Keratinocyte (primary cell): ENCODE data around the gene GOLGA6L10. TPM values are rescaled to one million over a fixed set of nuclear protein-coding genes. Genes with fewer than 3 reads are reported as not detected.
"Not testable (repeated sequence)": the region's sequence is repeated elsewhere in the genome, so short reads cannot be mapped to it uniquely, and the experiment has no call there.

Experiments used
- DNase-seq: peaks from one replicate; pipeline ENCODE4 v3.0.0-alpha.2; 2011; ENCODE audit warnings: low read depth, missing footprints, low spot score
- FAIRE-seq: peaks from 2 replicates; lab custom pipeline; 2011; peaks lifted over from hg19 to GRCh38; lab: Jason Lieb, UNC
- H2AFZ ChIP-seq: 2 replicates; pipeline ENCODE4 v1.6.0; 2012; ENCODE audit warnings: low read length, control low read depth, inconsistent platforms; ENCODE audit not compliant: control insufficient read depth
- H3K27ac ChIP-seq: 2 replicates; pipeline ENCODE4 v1.5.1; 2011; ENCODE audit warnings: low read length; ENCODE audit not compliant: control insufficient read depth, insufficient read depth
- H3K27me3 ChIP-seq: 3 replicates; pipeline ENCODE4 v1.6.0; 2011; ENCODE audit warnings: low read length; ENCODE audit not compliant: control insufficient read depth, insufficient read depth; ENCODE audit errors: extremely low read depth
- H3K36me3 ChIP-seq, 2 experiments: 2 replicates in 1 of 2; 3 replicates in 1 of 2; pipeline ENCODE4 v1.5.1; 2011; ENCODE audit warnings: low read length in 2 of 2, mild to moderate bottlenecking in 1 of 2; ENCODE audit not compliant: control insufficient read depth in 2 of 2, insufficient read depth in 2 of 2; ENCODE audit errors: extremely low read depth in 1 of 2
- H3K4me1 ChIP-seq: 3 replicates; pipeline ENCODE4 v1.5.1; 2011; ENCODE audit warnings: low read length; ENCODE audit not compliant: control insufficient read depth, insufficient read depth; ENCODE audit errors: extremely low read depth
- H3K4me2 ChIP-seq: 3 replicates; pipeline ENCODE4 v1.6.0; 2011; ENCODE audit warnings: low read depth, low read length; ENCODE audit not compliant: control insufficient read depth, insufficient read depth; ENCODE audit errors: extremely low read depth
- H3K4me3 ChIP-seq, 3 experiments: fragments of 200-600 bp in 1 of 3; sonication (generic) in 1 of 3; 2 replicates in 2 of 3; 3 replicates in 1 of 3; pipeline ENCODE4 v1.5.1; 2011 to 2016; ENCODE audit warnings: low read length in 3 of 3, mild to moderate bottlenecking in 3 of 3, control low read depth in 2 of 3, inconsistent platforms in 1 of 3, low read depth in 1 of 3, mixed read lengths in 1 of 3, mixed run types in 1 of 3, moderate library complexity in 1 of 3; ENCODE audit not compliant: control insufficient read depth in 2 of 3, insufficient read depth in 2 of 3; ENCODE audit errors: extremely low read depth in 1 of 3
- H3K79me2 ChIP-seq: 2 replicates; pipeline ENCODE4 v1.6.0; 2012; ENCODE audit warnings: low read length; ENCODE audit not compliant: control insufficient read depth, insufficient read depth
- H3K9ac ChIP-seq: 3 replicates; pipeline ENCODE4 v1.6.0; 2011; ENCODE audit warnings: low read length; ENCODE audit not compliant: control insufficient read depth, insufficient read depth; ENCODE audit errors: extremely low read depth
- H3K9me1 ChIP-seq: 3 replicates; pipeline ENCODE4 v1.6.0; 2011; ENCODE audit warnings: low read length; ENCODE audit not compliant: control insufficient read depth, insufficient read depth; ENCODE audit errors: extremely low read depth
- H3K9me3 ChIP-seq: 2 replicates; pipeline ENCODE4 v1.5.1; 2012; ENCODE audit warnings: low read depth, low read length; ENCODE audit not compliant: control insufficient read depth
- H4K20me1 ChIP-seq: 3 replicates; pipeline ENCODE4 v1.6.0; 2011; ENCODE audit warnings: low read length; ENCODE audit not compliant: control insufficient read depth, insufficient read depth; ENCODE audit errors: extremely low read depth
- dilution Hi-C: fragments of 300-500 bp; cut with MboI; formaldehyde crosslinking; loops from one replicate; pipeline ENCODE4 v1.7.0; 2020; ENCODE audit warnings: low sequenced_read_pairs; ENCODE audit not compliant: extremely low pct_ligation_motif_present
- polyA plus RNA-seq, 5 experiments: library from polyadenylated mRNA; depleted of rRNA in 3 of 5; stranded (reverse) in 3 of 5; stranded (forward) in 1 of 5; unstranded in 1 of 5; fragments of >200 nt; gene quantifications; 1 replicate in 1 of 5; 2 replicates in 3 of 5; 3 replicates in 1 of 5; pipeline versions ENCODE4 v1.2.1 to v1.2.3, GENCODE V29; 2011 to 2012; ENCODE audit warnings: missing spikeins in 2 of 5, low read depth in 1 of 5, low replicate concordance in 1 of 5

The GOLGA6L10 gene
- polyA plus RNA-seq, 1 donor (not counting 4 experiments of a cell fraction or from before 2014, with no cell fraction given): 1.6 TPM

GRCh38 chr15:82345176-82345575 lies 4.1 kb downstream of the GOLGA6L10 start:
- H3K79me2 ChIP-seq, DNase-seq, H2AFZ ChIP-seq, H3K27me3 ChIP-seq, H3K27ac ChIP-seq, H3K4me3 ChIP-seq, FAIRE-seq, H3K36me3 ChIP-seq, H4K20me1 ChIP-seq, H3K9ac ChIP-seq, dilution Hi-C loops, H3K4me1 ChIP-seq, H3K9me1 ChIP-seq, H3K4me2 ChIP-seq, H3K9me3 ChIP-seq: not testable (repeated sequence)

GRCh38 chr15:82344421-82344820 lies 4.9 kb downstream of the GOLGA6L10 start:
- H2AFZ ChIP-seq, H3K79me2 ChIP-seq, H3K9me1 ChIP-seq, H3K4me2 ChIP-seq, H3K9me3 ChIP-seq, H3K4me3 ChIP-seq, H3K4me1 ChIP-seq, H3K36me3 ChIP-seq, H3K27me3 ChIP-seq, H3K9ac ChIP-seq, dilution Hi-C loops, H3K27ac ChIP-seq, H4K20me1 ChIP-seq, FAIRE-seq, DNase-seq: not testable (repeated sequence)

GRCh38 chr15:82343851-82344250 lies 5.4 kb downstream of the GOLGA6L10 start:
- FAIRE-seq, DNase-seq, H3K36me3 ChIP-seq, H3K4me3 ChIP-seq, H3K4me1 ChIP-seq, H2AFZ ChIP-seq, H3K4me2 ChIP-seq, H3K27ac ChIP-seq, H3K27me3 ChIP-seq, H3K79me2 ChIP-seq, H3K9me1 ChIP-seq, H4K20me1 ChIP-seq, H3K9ac ChIP-seq, H3K9me3 ChIP-seq, dilution Hi-C loops: not testable (repeated sequence)
